A549 treated with dexamethasone at 1 μM for 4 hours (cell line): ENCODE data around the gene MASP1. TPM values are rescaled to one million over a fixed set of nuclear protein-coding genes. Genes with fewer than 3 reads are reported as not detected.

ENCODE experiments used
- total RNA-seq: library from RNA; stranded (reverse); fragments of 200-300 nt; extraction: Qiagen RNA extraction; gene quantifications from 5 replicates; pipeline ENCODE4 v1.2.3, GENCODE V29; 2022

The MASP1 gene, protein sequence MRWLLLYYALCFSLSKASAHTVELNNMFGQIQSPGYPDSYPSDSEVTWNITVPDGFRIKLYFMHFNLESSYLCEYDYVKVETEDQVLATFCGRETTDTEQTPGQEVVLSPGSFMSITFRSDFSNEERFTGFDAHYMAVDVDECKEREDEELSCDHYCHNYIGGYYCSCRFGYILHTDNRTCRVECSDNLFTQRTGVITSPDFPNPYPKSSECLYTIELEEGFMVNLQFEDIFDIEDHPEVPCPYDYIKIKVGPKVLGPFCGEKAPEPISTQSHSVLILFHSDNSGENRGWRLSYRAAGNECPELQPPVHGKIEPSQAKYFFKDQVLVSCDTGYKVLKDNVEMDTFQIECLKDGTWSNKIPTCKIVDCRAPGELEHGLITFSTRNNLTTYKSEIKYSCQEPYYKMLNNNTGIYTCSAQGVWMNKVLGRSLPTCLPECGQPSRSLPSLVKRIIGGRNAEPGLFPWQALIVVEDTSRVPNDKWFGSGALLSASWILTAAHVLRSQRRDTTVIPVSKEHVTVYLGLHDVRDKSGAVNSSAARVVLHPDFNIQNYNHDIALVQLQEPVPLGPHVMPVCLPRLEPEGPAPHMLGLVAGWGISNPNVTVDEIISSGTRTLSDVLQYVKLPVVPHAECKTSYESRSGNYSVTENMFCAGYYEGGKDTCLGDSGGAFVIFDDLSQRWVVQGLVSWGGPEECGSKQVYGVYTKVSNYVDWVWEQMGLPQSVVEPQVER
- total RNA-seq = 0.02 to 0.44 TPM (median 0.08 TPM) in 4 of 5 replicates, not detected in the other

GRCh38 chr3:187291512-187292132, at the start of gene MASP1:
MASP1 (minus strand) TSS chr3:187291737; CDS start chr3:187291632, 105 bp downstream.

GRCh38 chr3:187197335-187197649, 94.2 kb downstream of the MASP1 start, which contains the start of gene RTP1:
RTP1 (plus strand) TSS chr3:187197486; CDS start chr3:187197516, 30 bp downstream.

Other genes with a start within 250 kb of the MASP1 start
- gene RPL39L, start 152.2 kb downstream of the MASP1 start, total RNA-seq = 44.5 to 56.6 TPM (median 47.3 TPM) in 5 replicates
- not detected in 5 replicates for gene RTP1, start 94.3 kb downstream of the MASP1 start, total RNA-seq
- gene RTP4, start 76.6 kb upstream of the MASP1 start, total RNA-seq = not detected in 5 replicates